Measurements from ENCODE around the gene WFDC2.

DNA sequence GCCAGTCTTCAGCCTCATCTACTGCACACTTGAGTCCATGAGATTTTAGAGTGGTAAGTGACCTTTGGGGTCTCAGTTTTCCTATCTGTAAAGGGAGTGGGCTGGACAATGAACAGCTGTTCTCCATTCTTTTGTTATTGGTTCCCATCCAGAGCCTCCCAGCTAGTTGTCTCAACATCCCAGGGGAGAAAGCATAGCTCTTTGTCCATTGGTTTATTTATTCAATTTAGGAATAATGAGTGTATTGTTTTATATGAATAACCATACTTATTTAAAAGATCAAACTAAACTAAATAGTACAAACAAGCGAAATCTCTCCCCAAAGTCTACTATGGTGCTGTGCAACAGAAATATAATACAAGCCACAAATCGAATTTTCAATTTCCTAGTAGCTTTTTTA is 39.9 kb upstream of the WFDC2 start:
- TF ChIP-seq EZH2 (IDR thresholded peaks at IDR 0.05; ENCODE audit: low read length, unreplicated experiment) (no peak), EZH2phosphoT487 (IDR thresholded peaks at IDR 0.05; ENCODE audit: borderline replicate concordance, low read length) (no peak)
- TF ChIP-seq, protein P1, sequence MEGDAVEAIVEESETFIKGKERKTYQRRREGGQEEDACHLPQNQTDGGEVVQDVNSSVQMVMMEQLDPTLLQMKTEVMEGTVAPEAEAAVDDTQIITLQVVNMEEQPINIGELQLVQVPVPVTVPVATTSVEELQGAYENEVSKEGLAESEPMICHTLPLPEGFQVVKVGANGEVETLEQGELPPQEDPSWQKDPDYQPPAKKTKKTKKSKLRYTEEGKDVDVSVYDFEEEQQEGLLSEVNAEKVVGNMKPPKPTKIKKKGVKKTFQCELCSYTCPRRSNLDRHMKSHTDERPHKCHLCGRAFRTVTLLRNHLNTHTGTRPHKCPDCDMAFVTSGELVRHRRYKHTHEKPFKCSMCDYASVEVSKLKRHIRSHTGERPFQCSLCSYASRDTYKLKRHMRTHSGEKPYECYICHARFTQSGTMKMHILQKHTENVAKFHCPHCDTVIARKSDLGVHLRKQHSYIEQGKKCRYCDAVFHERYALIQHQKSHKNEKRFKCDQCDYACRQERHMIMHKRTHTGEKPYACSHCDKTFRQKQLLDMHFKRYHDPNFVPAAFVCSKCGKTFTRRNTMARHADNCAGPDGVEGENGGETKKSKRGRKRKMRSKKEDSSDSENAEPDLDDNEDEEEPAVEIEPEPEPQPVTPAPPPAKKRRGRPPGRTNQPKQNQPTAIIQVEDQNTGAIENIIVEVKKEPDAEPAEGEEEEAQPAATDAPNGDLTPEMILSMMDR (conservative IDR thresholded peaks at IDR 0.05; ENCODE audit: low read depth, low read length) = no peak
